HG03439 (cell line): ENCODE data around the gene FYB1.
"Not testable (repeated sequence)": the region's sequence is repeated elsewhere in the genome, so short reads cannot be mapped to it uniquely, and the experiment has no call there.

ENCODE experiments used
- ATAC-seq: cut with Tn5 transposase; IDR thresholded peaks from one replicate; pipeline ENCODE4 v1.9.1; 2021; ENCODE audit warnings: mild to moderate bottlenecking, moderate library complexity; ENCODE audit not compliant: unreplicated experiment

FYB1 gene, protein sequence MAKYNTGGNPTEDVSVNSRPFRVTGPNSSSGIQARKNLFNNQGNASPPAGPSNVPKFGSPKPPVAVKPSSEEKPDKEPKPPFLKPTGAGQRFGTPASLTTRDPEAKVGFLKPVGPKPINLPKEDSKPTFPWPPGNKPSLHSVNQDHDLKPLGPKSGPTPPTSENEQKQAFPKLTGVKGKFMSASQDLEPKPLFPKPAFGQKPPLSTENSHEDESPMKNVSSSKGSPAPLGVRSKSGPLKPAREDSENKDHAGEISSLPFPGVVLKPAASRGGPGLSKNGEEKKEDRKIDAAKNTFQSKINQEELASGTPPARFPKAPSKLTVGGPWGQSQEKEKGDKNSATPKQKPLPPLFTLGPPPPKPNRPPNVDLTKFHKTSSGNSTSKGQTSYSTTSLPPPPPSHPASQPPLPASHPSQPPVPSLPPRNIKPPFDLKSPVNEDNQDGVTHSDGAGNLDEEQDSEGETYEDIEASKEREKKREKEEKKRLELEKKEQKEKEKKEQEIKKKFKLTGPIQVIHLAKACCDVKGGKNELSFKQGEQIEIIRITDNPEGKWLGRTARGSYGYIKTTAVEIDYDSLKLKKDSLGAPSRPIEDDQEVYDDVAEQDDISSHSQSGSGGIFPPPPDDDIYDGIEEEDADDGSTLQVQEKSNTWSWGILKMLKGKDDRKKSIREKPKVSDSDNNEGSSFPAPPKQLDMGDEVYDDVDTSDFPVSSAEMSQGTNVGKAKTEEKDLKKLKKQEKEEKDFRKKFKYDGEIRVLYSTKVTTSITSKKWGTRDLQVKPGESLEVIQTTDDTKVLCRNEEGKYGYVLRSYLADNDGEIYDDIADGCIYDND

DNA sequence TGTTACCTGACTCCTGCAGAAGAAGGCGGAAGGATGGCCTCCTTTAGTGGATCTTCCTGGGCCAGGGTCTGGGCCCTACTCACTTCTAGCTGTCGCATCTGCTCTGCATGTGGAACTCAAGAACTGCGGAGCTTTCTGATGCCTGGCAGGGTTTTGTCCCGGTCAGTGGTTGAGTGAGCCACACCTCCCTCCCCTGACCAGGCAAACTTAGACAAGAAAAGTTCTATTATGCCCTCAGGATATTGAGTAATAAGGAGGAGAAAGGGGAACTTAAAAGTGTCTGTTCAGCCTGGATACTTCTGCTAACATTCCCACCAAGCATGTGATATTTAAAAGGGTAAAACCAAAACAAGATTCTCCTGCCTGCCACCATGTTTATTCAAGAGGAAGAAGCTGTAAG lies at the start of gene FYB1:
Gene FYB1, minus strand, starts transcription at position 127 of the 400 bp plus-strand sequence. CDS start 16,603 bp downstream, outside the sequence.
- ATAC-seq: no peak

- ATAC-seq: no peak
Measured at GRCh38 chr5:39267186-39267585, 47.8 kb upstream of the FYB1 start.

DNA sequence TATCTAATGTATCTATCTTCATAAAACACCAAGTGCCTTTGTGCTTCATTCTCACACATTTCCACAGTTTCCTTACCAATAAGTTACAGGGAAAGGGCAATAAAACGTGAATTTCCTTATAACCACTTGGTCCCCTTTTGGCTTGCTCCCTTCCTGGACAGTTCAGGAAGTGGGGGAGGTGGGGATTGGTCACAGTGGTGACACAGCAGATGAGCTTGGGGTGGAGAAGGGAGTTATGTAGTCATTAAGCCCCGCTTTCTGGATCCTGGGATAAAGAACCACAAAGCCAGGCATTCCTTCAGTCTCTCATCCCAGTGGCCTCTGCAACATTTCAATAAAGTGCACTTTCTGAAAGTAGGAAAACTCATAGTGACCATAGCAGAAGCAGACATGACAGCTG lies 47.1 kb upstream of the FYB1 start:
- ATAC-seq: no peak

GRCh38 chr5:39264528-39264927 lies 45.2 kb upstream of the FYB1 start:
- no peak for ATAC-seq

GRCh38 chr5:39262981-39263380 lies 43.6 kb upstream of the FYB1 start:
- no peak for ATAC-seq

GRCh38 chr5:39260095-39260494 lies 40.7 kb upstream of the FYB1 start:
- no peak for ATAC-seq

DNA sequence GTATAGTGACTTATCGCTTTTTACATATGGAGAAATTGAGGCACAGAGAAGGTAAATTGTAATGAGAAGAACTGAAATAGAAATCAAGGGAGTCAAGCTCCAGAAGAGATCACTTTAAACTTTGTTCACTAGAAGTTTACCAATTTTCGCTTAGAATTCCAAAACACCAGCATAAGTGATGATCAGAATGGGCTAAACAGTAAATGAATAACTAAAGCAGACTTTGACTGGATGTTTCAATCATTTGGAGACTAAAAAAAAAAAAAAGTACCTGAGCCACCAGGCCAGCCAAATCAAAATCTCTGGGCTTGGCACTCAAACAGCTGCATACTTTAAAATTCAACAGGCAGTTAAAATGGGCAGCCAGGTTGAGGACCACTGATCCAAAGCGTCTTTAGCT lies 38.2 kb upstream of the FYB1 start:
- ATAC-seq: no peak

- ATAC-seq: no peak
Measured at GRCh38 chr5:39256477-39257235, 37.3 kb upstream of the FYB1 start.

DNA sequence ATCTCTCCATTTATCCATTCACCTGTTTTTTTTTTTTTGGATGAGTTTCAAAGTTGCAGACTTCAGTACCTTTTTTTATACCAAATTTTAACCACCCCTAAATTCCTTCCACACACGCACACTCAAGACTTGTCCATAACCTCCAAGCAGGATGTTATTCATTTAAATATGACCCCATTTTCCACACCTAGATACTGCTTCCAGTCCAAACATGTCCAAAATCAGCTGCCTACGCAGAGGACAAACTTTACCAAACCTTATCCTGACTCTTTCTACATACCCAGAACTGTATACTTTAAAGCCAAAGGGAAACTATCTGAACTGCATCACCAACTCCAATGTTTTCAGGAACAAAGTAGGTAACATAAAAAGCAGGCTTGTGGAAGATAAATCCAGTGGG lies 36.0 kb upstream of the FYB1 start:
- ATAC-seq: no peak

- no peak for ATAC-seq
Measured at GRCh38 chr5:39254671-39255070, 35.3 kb upstream of the FYB1 start.

DNA sequence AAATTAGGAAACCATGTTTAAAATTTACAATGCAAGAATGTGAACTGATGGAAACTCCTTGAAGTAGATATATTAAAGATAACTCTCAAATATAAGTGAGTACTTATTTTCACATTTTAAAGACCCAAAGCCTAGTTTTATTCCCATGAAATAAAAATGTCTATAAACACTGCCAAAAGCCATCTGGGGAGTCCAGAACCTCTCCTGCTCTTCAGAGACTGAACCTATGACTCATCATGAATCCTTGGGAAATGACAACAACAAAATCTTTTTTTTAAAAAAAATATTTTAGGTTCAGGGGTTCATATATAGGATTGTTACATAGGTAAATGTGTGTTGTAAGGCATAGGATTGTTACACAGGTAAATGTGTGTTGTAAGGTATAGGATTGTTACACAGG lies 33.8 kb upstream of the FYB1 start:
- ATAC-seq: no peak

DNA sequence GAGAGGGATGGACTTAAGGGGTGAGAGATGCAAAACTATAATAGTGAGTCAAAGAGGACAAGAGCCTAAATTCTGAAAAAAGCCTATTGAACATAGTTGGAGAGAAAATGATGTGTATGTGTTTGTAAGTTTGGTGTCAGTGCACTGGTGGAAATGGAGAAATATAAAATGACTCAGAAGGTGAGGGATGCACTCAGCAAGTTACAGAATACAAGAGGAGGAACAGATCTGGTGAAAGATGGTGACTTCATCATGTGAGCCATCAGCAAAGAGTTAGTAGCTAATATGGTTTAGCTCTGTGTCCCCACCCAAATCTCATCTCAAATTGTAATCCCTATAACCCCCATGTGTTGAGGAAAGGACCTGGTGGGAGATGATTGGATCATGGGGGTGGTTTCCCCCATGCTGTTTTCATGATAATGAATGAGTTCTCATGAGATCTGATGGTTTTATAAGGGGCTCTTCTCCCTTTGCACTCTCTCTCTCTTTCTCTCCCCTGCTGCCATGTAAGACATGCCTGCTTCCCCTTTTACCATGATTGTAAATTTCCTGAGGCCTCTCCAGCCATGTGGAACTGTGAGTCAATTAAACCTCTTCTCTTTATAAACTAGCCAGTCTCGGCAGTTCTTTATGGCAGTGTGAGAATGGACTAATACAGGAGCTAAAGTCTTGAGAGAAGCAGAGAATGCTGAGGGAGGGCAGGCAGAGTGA lies 30.4 kb upstream of the FYB1 start:
- ATAC-seq: no peak

DNA sequence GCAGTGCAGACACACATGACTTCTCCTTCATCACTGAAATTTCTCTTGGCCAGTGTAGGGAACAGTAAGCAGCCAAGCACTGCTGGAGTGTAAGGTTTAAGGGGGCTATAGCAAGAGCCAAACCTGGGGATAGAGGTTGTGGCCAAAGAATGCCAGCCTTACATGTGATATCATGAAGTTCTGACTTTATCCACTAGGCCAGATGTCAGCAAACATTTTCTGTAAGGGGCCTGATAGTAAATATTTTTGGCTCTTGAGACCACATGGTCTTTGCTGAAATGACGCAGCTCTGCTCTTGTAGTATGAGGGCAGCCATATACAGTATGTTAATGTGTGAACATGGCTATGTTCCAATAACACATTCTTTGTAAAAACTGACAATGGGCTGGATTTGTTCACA lies 29.7 kb upstream of the FYB1 start:
- ATAC-seq: no peak

- no peak for ATAC-seq
Measured at GRCh38 chr5:39240750-39241149, 21.4 kb upstream of the FYB1 start.

- no peak for ATAC-seq
Measured at GRCh38 chr5:39238366-39239105, 19.2 kb upstream of the FYB1 start.

DNA sequence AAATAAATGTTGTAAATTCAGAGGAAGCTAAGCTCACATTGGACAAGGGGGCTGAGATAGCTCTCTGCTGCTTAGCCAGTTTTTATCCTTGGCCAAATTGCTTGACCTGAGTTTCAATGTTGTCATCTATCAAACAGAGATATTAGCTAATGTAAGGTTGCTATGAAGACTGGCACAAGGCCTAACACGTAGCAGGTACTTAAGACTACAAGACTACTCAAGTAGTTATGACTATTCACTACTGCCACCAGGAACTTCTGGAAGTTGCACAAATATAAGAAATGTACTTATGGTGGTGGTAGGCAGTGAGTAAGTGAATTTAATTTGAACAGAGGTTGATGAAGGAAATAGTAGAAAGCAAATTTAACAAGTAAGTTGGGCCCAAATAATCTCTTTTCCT lies 17.4 kb upstream of the FYB1 start:
- no peak for ATAC-seq

GRCh38 chr5:39235648-39236047 lies 16.3 kb upstream of the FYB1 start:
- ATAC-seq: no peak

DNA sequence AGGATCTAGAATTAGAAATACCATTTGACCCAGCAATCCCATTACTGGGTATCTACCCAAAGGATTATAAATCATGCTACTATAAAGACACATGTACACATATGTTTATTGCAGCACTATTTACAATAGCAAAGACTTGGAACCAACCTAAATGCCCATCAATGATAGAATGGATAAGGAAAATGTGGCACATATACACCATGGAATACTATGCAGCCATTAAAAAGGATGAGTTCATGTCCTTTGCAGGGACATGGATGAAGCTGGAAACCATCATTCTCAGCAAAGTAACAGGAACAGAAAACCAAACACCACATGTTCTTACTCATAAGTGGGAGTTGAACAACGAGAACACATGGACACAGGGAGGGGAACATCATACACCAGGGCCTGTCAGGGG lies 15.1 kb upstream of the FYB1 start:
- not testable (repeated sequence) for ATAC-seq

GRCh38 chr5:39233783-39234182 lies 14.4 kb upstream of the FYB1 start:
- ATAC-seq: no peak
